Keratinocyte (primary cell): Measurements from ENCODE around the gene NLRC3. TPM values are rescaled to one million over a fixed set of nuclear protein-coding genes. Genes with fewer than 3 reads are reported as not detected.

Source experiments
- DNase-seq: peaks from one replicate; pipeline ENCODE4 v3.0.0-alpha.2; 2011; ENCODE audit warnings: low read depth, missing footprints, low spot score
- FAIRE-seq: peaks from 2 replicates; lab custom pipeline; 2011; peaks lifted over from hg19 to GRCh38; lab: Jason Lieb, UNC
- H2AFZ ChIP-seq: 2 replicates; pipeline ENCODE4 v1.6.0; 2012; ENCODE audit warnings: low read length, control low read depth, inconsistent platforms; ENCODE audit not compliant: control insufficient read depth
- H3K27ac ChIP-seq: 2 replicates; pipeline ENCODE4 v1.5.1; 2011; ENCODE audit warnings: low read length; ENCODE audit not compliant: control insufficient read depth, insufficient read depth
- H3K27me3 ChIP-seq: 3 replicates; pipeline ENCODE4 v1.6.0; 2011; ENCODE audit warnings: low read length; ENCODE audit not compliant: control insufficient read depth, insufficient read depth; ENCODE audit errors: extremely low read depth
- H3K36me3 ChIP-seq, 2 experiments: 2 replicates in 1 of 2; 3 replicates in 1 of 2; pipeline ENCODE4 v1.5.1; 2011; ENCODE audit warnings: low read length in 2 of 2, mild to moderate bottlenecking in 1 of 2; ENCODE audit not compliant: control insufficient read depth in 2 of 2, insufficient read depth in 2 of 2; ENCODE audit errors: extremely low read depth in 1 of 2
- H3K4me1 ChIP-seq: 3 replicates; pipeline ENCODE4 v1.5.1; 2011; ENCODE audit warnings: low read length; ENCODE audit not compliant: control insufficient read depth, insufficient read depth; ENCODE audit errors: extremely low read depth
- H3K4me2 ChIP-seq: 3 replicates; pipeline ENCODE4 v1.6.0; 2011; ENCODE audit warnings: low read depth, low read length; ENCODE audit not compliant: control insufficient read depth, insufficient read depth; ENCODE audit errors: extremely low read depth
- H3K4me3 ChIP-seq, 3 experiments: fragments of 200-600 bp in 1 of 3; sonication (generic) in 1 of 3; 2 replicates in 2 of 3; 3 replicates in 1 of 3; pipeline ENCODE4 v1.5.1; 2011 to 2016; ENCODE audit warnings: low read length in 3 of 3, mild to moderate bottlenecking in 3 of 3, control low read depth in 2 of 3, inconsistent platforms in 1 of 3, low read depth in 1 of 3, mixed read lengths in 1 of 3, mixed run types in 1 of 3, moderate library complexity in 1 of 3; ENCODE audit not compliant: control insufficient read depth in 2 of 3, insufficient read depth in 2 of 3; ENCODE audit errors: extremely low read depth in 1 of 3
- H3K79me2 ChIP-seq: 2 replicates; pipeline ENCODE4 v1.6.0; 2012; ENCODE audit warnings: low read length; ENCODE audit not compliant: control insufficient read depth, insufficient read depth
- H3K9ac ChIP-seq: 3 replicates; pipeline ENCODE4 v1.6.0; 2011; ENCODE audit warnings: low read length; ENCODE audit not compliant: control insufficient read depth, insufficient read depth; ENCODE audit errors: extremely low read depth
- H3K9me1 ChIP-seq: 3 replicates; pipeline ENCODE4 v1.6.0; 2011; ENCODE audit warnings: low read length; ENCODE audit not compliant: control insufficient read depth, insufficient read depth; ENCODE audit errors: extremely low read depth
- H3K9me3 ChIP-seq: 2 replicates; pipeline ENCODE4 v1.5.1; 2012; ENCODE audit warnings: low read depth, low read length; ENCODE audit not compliant: control insufficient read depth
- H4K20me1 ChIP-seq: 3 replicates; pipeline ENCODE4 v1.6.0; 2011; ENCODE audit warnings: low read length; ENCODE audit not compliant: control insufficient read depth, insufficient read depth; ENCODE audit errors: extremely low read depth
- CTCF ChIP-seq, 3 experiments: IDR thresholded peaks in 1 of 3; conservative IDR thresholded peaks in 1 of 3; optimal IDR thresholded peaks in 1 of 3; 2 replicates in 2 of 3; 3 replicates in 1 of 3; pipeline versions ENCODE3 to v1.5.1; 2011; ENCODE audit warnings: low read length in 3 of 3, mild to moderate bottlenecking in 3 of 3, moderate library complexity in 2 of 3, control low read depth in 1 of 3, inconsistent platforms in 1 of 3; ENCODE audit not compliant: insufficient read depth in 2 of 3; ENCODE audit errors: extremely low read depth in 1 of 3
- EZH2 ChIP-seq: IDR thresholded peaks from one replicate; pipeline ENCODE4 v1.6.1; 2012; ENCODE audit warnings: inconsistent platforms, mild to moderate bottlenecking, low read length, moderate library complexity
- dilution Hi-C: fragments of 300-500 bp; cut with MboI; formaldehyde crosslinking; loops from one replicate; pipeline ENCODE4 v1.7.0; 2020; ENCODE audit warnings: low sequenced_read_pairs; ENCODE audit not compliant: extremely low pct_ligation_motif_present
- polyA plus RNA-seq, 5 experiments: library from polyadenylated mRNA; depleted of rRNA in 3 of 5; stranded (reverse) in 3 of 5; stranded (forward) in 1 of 5; unstranded in 1 of 5; fragments of >200 nt; gene quantifications; 1 replicate in 1 of 5; 2 replicates in 3 of 5; 3 replicates in 1 of 5; pipeline versions ENCODE4 v1.2.1 to v1.2.3, GENCODE V29; 2011 to 2012; ENCODE audit warnings: missing spikeins in 2 of 5, low read depth in 1 of 5, low replicate concordance in 1 of 5

The NLRC3 gene
- polyA plus RNA-seq, 1 donor (not counting 4 experiments of a cell fraction or from before 2014, with no cell fraction given), result not detected

- no peaks in the 10 kb centered on the region for H3K79me2 ChIP-seq
- peaks cover 9 to 13% of the 10 kb centered on the region in 2 experiments for H3K36me3 ChIP-seq
- H2AFZ ChIP-seq, result no peak overlapping the region
- no peaks in the 10 kb centered on the region for H3K9me1 ChIP-seq
- no peaks in the 10 kb centered on the region for H3K27me3 ChIP-seq
- no peaks in the 10 kb centered on the region for H3K9me3 ChIP-seq
- no peak for FAIRE-seq
- H3K4me3 ChIP-seq, result no peak overlapping the region
- no peak for TF ChIP-seq EZH2
- TF ChIP-seq CTCF (optimal IDR thresholded peaks at IDR 0.05 in 1 of 3, IDR thresholded peaks at IDR 0.05 in 1 of 3, conservative IDR thresholded peaks at IDR 0.05 in 1 of 3; ENCODE audit: extremely low read depth in 1 of 3, insufficient read depth in 2 of 3, low read length in 3 of 3), result no peak
- H4K20me1 ChIP-seq, result no peaks in the 10 kb centered on the region
- no peak overlapping the region for H3K9ac ChIP-seq
- no peak overlapping the region for H3K4me2 ChIP-seq
- no peak for DNase-seq
- dilution Hi-C loops, result no loop called here
- H3K27ac ChIP-seq, result no peak overlapping the region
- peaks cover 5% of the 10 kb centered on the region for H3K4me1 ChIP-seq
Observed at GRCh38 chr16:3519581-3519980, 57.6 kb downstream of the NLRC3 start.

DNA sequence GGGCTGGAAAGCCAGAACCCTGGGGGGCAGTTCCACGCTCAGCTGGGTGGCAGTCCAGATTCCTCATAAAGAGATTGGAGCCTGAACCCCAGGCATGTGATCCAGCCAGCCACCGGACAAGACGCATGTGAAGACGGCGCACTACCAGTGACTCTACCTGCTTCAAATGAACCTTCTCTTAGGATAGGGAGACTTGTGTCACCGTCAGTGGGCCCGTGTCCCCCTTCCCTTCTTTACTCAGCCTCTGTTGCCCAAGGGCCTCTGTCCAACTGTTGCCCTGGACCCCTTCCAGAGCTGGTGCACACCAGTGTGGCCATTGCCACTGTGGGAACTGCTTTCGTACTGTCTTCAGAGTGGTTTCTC lies 58.2 kb downstream of the NLRC3 start:
- H4K20me1 ChIP-seq, result no peaks in the 10 kb centered on the region
- dilution Hi-C loops, result no loop called here
- H3K4me3 ChIP-seq, result no peak overlapping the region
- no peak overlapping the region for H2AFZ ChIP-seq
- no peaks in the 10 kb centered on the region for H3K9me3 ChIP-seq
- FAIRE-seq, result no peak
- TF ChIP-seq CTCF (optimal IDR thresholded peaks at IDR 0.05 in 1 of 3, IDR thresholded peaks at IDR 0.05 in 1 of 3, conservative IDR thresholded peaks at IDR 0.05 in 1 of 3; ENCODE audit: extremely low read depth in 1 of 3, insufficient read depth in 2 of 3, low read length in 3 of 3) (no peak), EZH2 (no peak)
- H3K4me1 ChIP-seq, result peaks cover 11% of the 10 kb centered on the region
- no peaks in the 10 kb centered on the region for H3K79me2 ChIP-seq
- no peak overlapping the region for H3K27ac ChIP-seq
- peaks cover 12 to 15% of the 10 kb centered on the region in 2 experiments for H3K36me3 ChIP-seq
- no peak overlapping the region for H3K9ac ChIP-seq
- no peaks in the 10 kb centered on the region for H3K9me1 ChIP-seq
- no peak for DNase-seq
- H3K27me3 ChIP-seq, result no peaks in the 10 kb centered on the region
- H3K4me2 ChIP-seq, result no peak overlapping the region
